Erythroblast (primary cell): ENCODE measurements around the gene CAPG.

Source experiments
- GATA1 ChIP-seq: IDR thresholded peaks from 2 replicates; pipeline ENCODE4 v1.6.1; 2011; ENCODE audit warnings: low read depth, mild to moderate bottlenecking, control low read depth, low read length, moderate library complexity
- POLR2A ChIP-seq: IDR thresholded peaks from 2 replicates; pipeline ENCODE4 v1.6.1; 2011; ENCODE audit warnings: mild to moderate bottlenecking, low read length

DNA sequence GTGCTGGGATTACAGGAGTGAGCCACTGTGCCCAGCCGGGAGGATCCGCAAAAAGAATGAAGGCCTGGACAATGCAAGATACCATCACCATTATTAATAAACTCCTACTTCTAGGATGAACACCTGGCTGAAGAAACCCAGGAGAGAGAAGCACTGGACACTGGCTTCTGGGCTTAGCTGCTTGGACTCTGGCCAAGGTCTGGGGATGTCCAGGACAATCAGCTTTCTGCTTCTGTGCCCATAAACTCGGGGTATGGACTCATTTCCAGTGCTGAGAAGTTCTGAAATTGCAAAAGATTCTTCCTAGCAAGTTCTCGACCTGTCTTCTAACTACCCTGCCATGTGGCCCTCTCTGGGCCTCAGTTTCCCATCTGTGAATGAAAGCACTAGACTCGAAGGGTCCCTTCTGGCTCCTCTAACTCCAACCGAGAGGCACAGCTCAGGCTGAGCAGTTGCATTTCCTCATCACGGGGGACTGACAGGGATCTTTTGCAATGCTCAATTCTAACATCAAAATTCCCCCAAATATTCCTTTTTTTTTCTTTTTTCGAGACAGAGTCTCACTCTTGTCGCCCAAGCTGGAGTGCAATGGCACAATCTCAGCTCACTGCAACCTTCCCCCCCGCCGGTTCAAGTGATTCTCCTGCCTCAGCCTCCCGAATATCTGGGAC is 5.9 kb upstream of the CAPG start:
- no peak for TF ChIP-seq POLR2A
- no peak for TF ChIP-seq GATA1
